ENCODE measurements around the gene KLHL40.

KLHL40 gene

GRCh38 chr3:42670670-42671069 is 14.7 kb upstream of the KLHL40 start:
- DNase-seq = no peak

GRCh38 chr3:42672515-42672914 is 12.8 kb upstream of the KLHL40 start:
- DNase-seq = no peak

GRCh38 chr3:42673082-42673481 is 12.3 kb upstream of the KLHL40 start:
- no peak for DNase-seq

- DNase-seq = no peak
These were observed 11.2 kb upstream of the KLHL40 start for GRCh38 chr3:42674146-42674545.

GRCh38 chr3:42675909-42676308 is 9.4 kb upstream of the KLHL40 start:
- no peak for DNase-seq

GRCh38 chr3:42678447-42678846 is 6.9 kb upstream of the KLHL40 start:
- DNase-seq = no peak

- DNase-seq = no peak
These were observed 5.1 kb upstream of the KLHL40 start for GRCh38 chr3:42680271-42680670.

GRCh38 chr3:42680806-42681205 is 4.5 kb upstream of the KLHL40 start:
- no peak for DNase-seq

GRCh38 chr3:42681361-42682038 is 3.8 kb upstream of the KLHL40 start:
- no peak for DNase-seq

GRCh38 chr3:42682301-42683070 is 2.9 kb upstream of the KLHL40 start:
- DNase-seq = no peak

GRCh38 chr3:42683875-42684598 is 1.3 kb upstream of the KLHL40 start:
- no peak for DNase-seq

GRCh38 chr3:42684632-42685362 is 540 bp upstream of the KLHL40 start:
- no peak for DNase-seq

- DNase-seq = no peak
These were observed 819 bp downstream of the KLHL40 start for GRCh38 chr3:42685891-42686820.

GRCh38 chr3:42686832-42687650 is 1.7 kb downstream of the KLHL40 start:
- DNase-seq = no peak

GRCh38 chr3:42688016-42688415 is 2.7 kb downstream of the KLHL40 start:
- DNase-seq = no peak

GRCh38 chr3:42688487-42689420 is 3.4 kb downstream of the KLHL40 start:
- no peak for DNase-seq

- DNase-seq = no peak
These were observed 4.2 kb downstream of the KLHL40 start for GRCh38 chr3:42689421-42690014.

GRCh38 chr3:42690191-42690590 is 4.9 kb downstream of the KLHL40 start:
- DNase-seq = no peak
